ENCODE results near the gene USF2. TPM values are rescaled to one million over a fixed set of nuclear protein-coding genes. Genes with fewer than 3 reads are reported as not detected.

The USF2 gene
- total RNA-seq, 2 donors from 2014 or later: 90.4 to 143 TPM

- no peak for ATAC-seq (ENCODE audit: insufficient number of reproducible peaks, low FRiP score, low read depth)
These were observed 28.4 kb upstream of the USF2 start for GRCh38 chr19:35240327-35240726.

GRCh38 chr19:35241417-35241816 lies 27.3 kb upstream of the USF2 start:
- Histone ChIP-seq H3K9me3 (peaks cover 5% of the 10 kb centered on the region), H3K4me3 (no peak overlapping the region), H3K27ac (no peak overlapping the region), H3K36me3 (no peaks in the 10 kb centered on the region), H3K27me3 (replicated peaks; ENCODE audit: insufficient read depth) (no peaks in the 10 kb centered on the region), H3K4me1 (ENCODE audit: control insufficient read depth in 1 of 2, low read depth in 2 of 2) (no peaks in the 10 kb centered on the region)
- no peak for DNase-seq (ENCODE audit: low spot score)
- TF ChIP-seq CTCF (IDR thresholded peaks at IDR 0.05): no peak
- ATAC-seq (ENCODE audit: insufficient number of reproducible peaks, low FRiP score, low read depth): no peak

More at GRCh38 chr19:35240327-35240726, 28.4 kb upstream of the USF2 start:
- H3K27me3 ChIP-seq (replicated peaks; ENCODE audit: insufficient read depth): no peaks in the 10 kb centered on the region
- no peaks in the 10 kb centered on the region for H3K36me3 ChIP-seq
- no peak for DNase-seq (ENCODE audit: low spot score)
- no peak for TF ChIP-seq CTCF (IDR thresholded peaks at IDR 0.05)
- peaks cover 5% of the 10 kb centered on the region for H3K9me3 ChIP-seq
- no peak overlapping the region for H3K27ac ChIP-seq
- no peaks in the 10 kb centered on the region for H3K4me1 ChIP-seq (ENCODE audit: control insufficient read depth in 1 of 2, low read depth in 2 of 2)
- no peak overlapping the region for H3K4me3 ChIP-seq

- Histone ChIP-seq H3K4me1 (ENCODE audit: control insufficient read depth in 1 of 2, low read depth in 2 of 2) (peaks cover 0 to 6% of the 10 kb centered on the region in 2 donors), H3K9me3 (no peaks in the 10 kb centered on the region), H3K36me3 (no peaks in the 10 kb centered on the region), H3K4me3 (no peak overlapping the region), H3K27me3 (replicated peaks; ENCODE audit: insufficient read depth) (no peaks in the 10 kb centered on the region), H3K27ac (no peak overlapping the region)
- TF ChIP-seq CTCF (IDR thresholded peaks at IDR 0.05): no peak
- no peak for ATAC-seq (ENCODE audit: insufficient number of reproducible peaks, low FRiP score, low read depth)
- DNase-seq (ENCODE audit: low spot score): no peak
These were observed 22.2 kb upstream of the USF2 start for GRCh38 chr19:35246466-35247092.

- Histone ChIP-seq H3K4me1 (ENCODE audit: control insufficient read depth in 1 of 2, low read depth in 2 of 2) (peaks cover 0 to 6% of the 10 kb centered on the region in 2 donors), H3K36me3 (no peaks in the 10 kb centered on the region), H3K9me3 (no peaks in the 10 kb centered on the region), H3K27me3 (replicated peaks; ENCODE audit: insufficient read depth) (no peaks in the 10 kb centered on the region), H3K4me3 (peak overlapping the region; percentile 73), H3K27ac (peak overlapping the region; percentile 15 to 43)
- TF ChIP-seq CTCF (IDR thresholded peaks at IDR 0.05): peak; percentile 31
- no peak for DNase-seq (ENCODE audit: low spot score)
- no peak for ATAC-seq (ENCODE audit: insufficient number of reproducible peaks, low FRiP score, low read depth)
These were observed 21.0 kb upstream of the USF2 start for GRCh38 chr19:35247526-35248309.

GRCh38 chr19:35248310-35249145 lies 20.2 kb upstream of the USF2 start, which contains the start of gene LSR:
Gene LSR (plus strand): TSS chr19:35249002. CDS start chr19:35249023, 21 bp downstream.
- Histone ChIP-seq H3K4me1 (ENCODE audit: control insufficient read depth in 1 of 2, low read depth in 2 of 2) (peaks cover 0 to 6% of the 10 kb centered on the region in 2 donors), H3K9me3 (no peaks in the 10 kb centered on the region), H3K27me3 (replicated peaks; ENCODE audit: insufficient read depth) (no peaks in the 10 kb centered on the region), H3K36me3 (no peaks in the 10 kb centered on the region), H3K4me3 (peak within 1 kb of the TSS; percentile 73), H3K27ac (peak within 1 kb of the TSS; percentile 15 to 43)
- no peak for ATAC-seq (ENCODE audit: insufficient number of reproducible peaks, low FRiP score, low read depth)
- DNase-seq (ENCODE audit: low spot score): no peak
- no peak for TF ChIP-seq CTCF (IDR thresholded peaks at IDR 0.05)

Data from thoracic aorta (tissue), 2 donors.